GM19193 (cell line): ENCODE results near the gene SLC1A5.

Experiments used
- POLR2A ChIP-seq: IDR thresholded peaks from 4 replicates; pipeline ENCODE4 v1.6.1; 2011; ENCODE audit not compliant: insufficient read depth, insufficient read length; ENCODE audit errors: extremely low read depth

SLC1A5 gene

GRCh38 chr19:46759817-46760333 lies 28.5 kb downstream of the SLC1A5 start:
- TF ChIP-seq POLR2A: no peak

GRCh38 chr19:46759206-46759605 lies 29.2 kb downstream of the SLC1A5 start:
- TF ChIP-seq POLR2A: no peak

GRCh38 chr19:46756544-46756888 lies 31.9 kb downstream of the SLC1A5 start:
- no peak for TF ChIP-seq POLR2A

- TF ChIP-seq POLR2A: no peak
Measured at GRCh38 chr19:46755853-46756543, 32.4 kb downstream of the SLC1A5 start.

GRCh38 chr19:46755077-46755852 lies 33.1 kb downstream of the SLC1A5 start:
- no peak for TF ChIP-seq POLR2A

- TF ChIP-seq POLR2A: no peak
Measured at GRCh38 chr19:46753420-46754155, 34.8 kb downstream of the SLC1A5 start.

- TF ChIP-seq POLR2A: no peak
Measured at GRCh38 chr19:46748325-46749109, 39.9 kb downstream of the SLC1A5 start.

- TF ChIP-seq POLR2A: peak; percentile 66
Measured at GRCh38 chr19:46746281-46747057, 41.9 kb downstream of the SLC1A5 start, which contains the start of gene STRN4. Gene STRN4 (minus strand): TSS chr19:46746450. CDS start chr19:46746430, 20 bp downstream.

GRCh38 chr19:46745521-46746280 lies 42.7 kb downstream of the SLC1A5 start, which contains the start of gene FKRP:
Gene FKRP (plus strand): TSS chr19:46746057. CDS start chr19:46755451, 9,394 bp downstream.
- TF ChIP-seq POLR2A: no peak

- TF ChIP-seq POLR2A: no peak
Measured at GRCh38 chr19:46745030-46745429, 43.4 kb downstream of the SLC1A5 start.

- no peak for TF ChIP-seq POLR2A
Measured at GRCh38 chr19:46744005-46744691, 44.2 kb downstream of the SLC1A5 start.

- TF ChIP-seq POLR2A: no peak
Measured at GRCh38 chr19:46742926-46743480, 45.4 kb downstream of the SLC1A5 start.
